GM21526 (cell line): Measurements from ENCODE around the gene BTBD6.
"Not testable (repeated sequence)": the region's sequence is repeated elsewhere in the genome, so short reads cannot be mapped to it uniquely, and the experiment has no call there.

Experiments
- ATAC-seq: cut with Tn5 transposase; IDR thresholded peaks from one replicate; pipeline ENCODE4 v1.9.1; 2021; ENCODE audit warnings: moderate library complexity; ENCODE audit not compliant: unreplicated experiment, low FRiP score

The BTBD6 gene

GRCh38 chr14:105290621-105291346 lies 42.5 kb downstream of the BTBD6 start:
- no peak for ATAC-seq

- no peak for ATAC-seq
Measured at GRCh38 chr14:105292826-105293711, 44.7 kb downstream of the BTBD6 start.

GRCh38 chr14:105294142-105294597 lies 45.8 kb downstream of the BTBD6 start:
- no peak for ATAC-seq

- ATAC-seq, result not testable (repeated sequence)
Measured at GRCh38 chr14:105297311-105297710, 49.0 kb downstream of the BTBD6 start.

- ATAC-seq, result peak; percentile 3
Measured at GRCh38 chr14:105299654-105300541, 51.6 kb downstream of the BTBD6 start.
